DMS53 treated with DMSO at 0.1 percent for 48 hours (cell line): Measurements from ENCODE around the gene APOB.

Experiments
- DNase-seq: peaks from one replicate; lab custom pipeline; 2025; ENCODE audit not compliant: unreplicated experiment; lab: John Stamatoyannopoulos, UW

The APOB gene

GRCh38 chr2:20986024-20986939, 57.6 kb downstream of the APOB start:
- no peak for DNase-seq

GRCh38 chr2:20985062-20985461, 58.8 kb downstream of the APOB start:
- DNase-seq = no peak

GRCh38 chr2:20984408-20984807, 59.5 kb downstream of the APOB start:
- DNase-seq = no peak

DNA sequence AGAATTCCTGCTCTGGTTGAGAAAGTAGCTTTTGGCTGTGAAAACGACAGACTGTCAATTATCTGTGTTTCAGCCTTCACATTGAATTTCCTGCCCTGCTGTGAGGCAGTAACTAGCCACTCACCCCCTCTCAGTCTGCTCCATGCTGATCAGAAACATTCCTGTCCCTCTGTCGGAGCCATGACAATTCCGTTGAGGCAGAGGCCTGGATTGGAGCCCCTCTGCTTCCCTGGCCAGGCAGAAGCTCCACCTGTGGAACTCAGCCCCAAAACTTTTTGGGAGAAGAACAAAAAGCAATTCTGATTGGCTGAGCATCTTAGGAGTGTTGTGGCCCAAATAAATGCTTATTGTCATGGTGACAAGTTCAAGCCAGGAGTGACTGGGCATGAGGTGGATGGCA, 60.0 kb downstream of the APOB start:
- no peak for DNase-seq

GRCh38 chr2:20982861-20983260, 61.0 kb downstream of the APOB start:
- DNase-seq = no peak

GRCh38 chr2:20977520-20978180, 66.2 kb downstream of the APOB start:
- no peak for DNase-seq

DNA sequence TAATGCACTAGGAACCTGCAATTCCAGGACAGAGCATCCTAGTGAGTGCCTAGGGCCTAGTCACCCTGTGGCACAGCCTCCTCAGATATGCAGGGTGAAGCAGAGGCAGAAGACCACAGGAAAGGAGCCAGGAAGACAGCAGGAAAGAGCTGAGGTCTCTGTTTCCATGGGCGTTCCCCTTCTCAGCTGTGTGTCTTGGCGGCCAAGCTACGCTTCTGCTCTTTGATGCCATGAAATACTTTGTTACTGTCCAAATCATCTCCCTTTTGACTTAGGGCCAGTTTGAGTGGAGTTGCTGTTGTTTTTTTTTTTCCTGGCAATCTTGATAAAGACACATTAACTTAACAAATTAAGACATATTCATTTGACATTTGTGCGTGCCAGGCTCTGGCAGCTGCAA, 67.3 kb downstream of the APOB start:
- no peak for DNase-seq

- no peak for DNase-seq
Measured at GRCh38 chr2:20972792-20973565, 70.9 kb downstream of the APOB start.

- DNase-seq = no peak
Measured at GRCh38 chr2:20972110-20972509, 71.8 kb downstream of the APOB start.

DNA sequence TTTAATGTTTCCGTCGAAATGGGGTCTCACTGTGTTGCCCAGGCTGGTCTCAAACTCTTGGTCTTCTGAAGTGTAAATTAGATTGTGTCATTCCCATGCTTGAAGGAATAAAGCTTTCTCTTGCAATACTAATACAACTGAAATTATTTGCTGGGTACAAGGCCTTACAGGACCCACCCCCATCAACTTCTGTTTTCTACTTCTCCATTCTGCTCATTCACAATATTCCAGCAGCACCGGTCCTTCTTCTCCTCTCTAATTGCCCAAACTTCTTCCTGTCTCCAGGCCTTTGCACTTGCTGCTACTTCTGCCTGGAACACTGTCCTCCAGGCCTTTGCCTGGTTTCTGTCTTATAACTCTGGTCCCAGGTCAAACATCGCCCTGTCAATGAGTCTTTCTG, 73.8 kb downstream of the APOB start:
- DNase-seq = no peak

GRCh38 chr2:20966061-20966595, 77.7 kb downstream of the APOB start:
- no peak for DNase-seq

DNA sequence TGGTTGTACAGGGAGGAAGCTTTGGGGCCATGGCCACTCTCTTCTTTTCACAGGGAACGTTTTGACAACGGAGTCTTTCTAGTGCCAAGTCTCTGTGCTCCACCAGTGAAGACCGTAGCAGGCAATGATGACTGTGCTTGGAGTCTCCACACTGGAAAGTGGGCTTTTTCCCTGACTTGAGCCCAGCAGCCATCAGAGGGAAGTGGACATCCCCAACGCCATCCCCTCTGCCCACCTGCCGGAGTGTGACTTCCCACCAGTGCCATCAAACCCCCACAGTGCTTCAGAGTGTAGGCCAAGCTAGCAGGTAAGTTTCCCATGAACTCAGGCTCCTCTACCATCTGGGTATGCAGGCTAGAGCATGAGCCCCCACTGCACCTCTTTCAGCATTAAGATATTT, 78.7 kb downstream of the APOB start:
- no peak for DNase-seq

DNA sequence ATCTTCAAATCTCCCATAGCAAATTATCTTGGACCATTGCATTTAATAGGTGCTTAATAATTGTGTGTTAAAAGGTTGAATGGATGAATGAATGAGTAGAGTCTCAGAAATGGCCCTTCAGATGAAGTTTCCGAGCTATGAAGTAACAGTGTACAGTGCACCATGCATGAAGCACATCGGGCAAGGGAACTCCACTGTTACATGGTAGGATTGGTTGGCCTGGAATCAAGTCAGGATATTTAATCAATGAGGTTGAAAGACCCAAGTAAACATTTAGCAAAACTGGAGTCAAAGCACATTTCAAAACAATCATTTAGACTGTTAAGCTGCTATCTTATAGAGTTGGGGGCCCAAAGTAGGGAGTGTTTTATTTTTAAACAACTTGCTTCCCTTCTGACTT, 80.0 kb downstream of the APOB start:
- DNase-seq = no peak

GRCh38 chr2:20962939-20963557, 80.8 kb downstream of the APOB start:
- peak; percentile 41 for DNase-seq

GRCh38 chr2:20961858-20962257, 82.0 kb downstream of the APOB start:
- DNase-seq = no peak

- DNase-seq = no peak
Measured at GRCh38 chr2:20960003-20960402, 83.9 kb downstream of the APOB start.

DNA sequence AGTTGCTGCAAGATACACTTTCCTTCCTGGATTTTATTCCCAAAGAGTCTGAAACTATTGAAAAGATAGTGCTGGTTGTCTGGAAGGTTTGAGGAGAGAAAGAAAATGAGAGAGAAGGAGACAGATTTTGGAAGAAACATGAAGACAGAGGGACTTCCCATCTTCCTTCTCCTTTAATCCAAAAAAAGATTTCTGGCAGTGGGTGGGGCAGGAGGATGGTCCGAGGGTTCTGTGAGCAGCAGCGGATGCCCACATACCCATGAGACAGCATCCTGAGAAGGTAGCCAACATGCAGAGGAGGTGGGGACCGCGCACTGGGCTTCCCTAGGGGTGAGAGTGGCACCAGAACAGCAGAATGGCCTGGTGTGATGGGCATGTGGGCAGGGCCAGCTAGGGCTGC, 84.6 kb downstream of the APOB start:
- DNase-seq = no peak

DNA sequence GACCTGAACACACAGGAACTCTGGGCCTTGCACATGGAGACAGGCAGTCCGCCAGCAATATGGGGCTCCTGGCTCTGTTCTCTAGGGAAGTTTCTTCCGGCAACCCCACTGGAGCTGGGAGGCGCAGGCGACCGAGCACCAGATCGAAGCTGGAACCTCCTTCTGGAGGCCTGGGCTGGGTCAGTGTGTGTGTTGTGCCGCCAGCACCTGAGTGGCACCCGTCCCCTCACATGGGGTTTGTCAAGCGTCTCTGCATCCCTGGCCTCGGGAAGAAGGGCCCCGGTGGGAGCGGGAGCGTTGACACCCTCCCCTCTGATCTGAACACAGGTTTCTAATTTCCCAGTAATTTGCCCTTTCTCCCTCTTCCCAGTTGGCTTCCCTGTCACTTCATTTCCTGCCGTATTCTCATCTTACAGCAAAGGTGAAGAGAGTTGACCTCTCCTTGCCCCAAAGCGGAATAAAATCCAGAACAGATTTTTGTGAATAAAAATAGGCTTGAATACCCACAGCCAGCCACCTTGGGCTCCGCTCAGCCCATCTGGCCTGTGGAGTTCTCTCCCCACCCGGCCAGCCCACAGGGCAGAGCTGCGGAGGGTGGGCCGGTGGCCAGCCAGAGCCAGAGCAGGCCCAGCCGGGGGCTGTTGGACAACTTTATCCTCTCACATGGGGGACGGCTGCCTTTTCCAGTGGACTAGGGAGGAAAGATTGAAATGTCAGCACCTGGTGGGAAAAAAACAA, 85.9 kb downstream of the APOB start:
- no peak for DNase-seq

- no peak for DNase-seq
Measured at GRCh38 chr2:20955277-20956026, 88.4 kb downstream of the APOB start.
